Erythroblast (primary cell): ENCODE results near the gene PIK3C2G.

Source experiments
- GATA1 ChIP-seq: IDR thresholded peaks from 2 replicates; pipeline ENCODE4 v1.6.1; 2011; ENCODE audit warnings: low read depth, mild to moderate bottlenecking, control low read depth, low read length, moderate library complexity
- POLR2A ChIP-seq: IDR thresholded peaks from 2 replicates; pipeline ENCODE4 v1.6.1; 2011; ENCODE audit warnings: mild to moderate bottlenecking, low read length

- TF ChIP-seq POLR2A: no peak
- no peak for TF ChIP-seq GATA1
These were observed 195.0 kb downstream of the PIK3C2G start for GRCh38 chr12:18456344-18456743.
